Stromal cell of bone marrow (primary cell): ENCODE measurements around the gene SVBP.

Source experiments
- DNase-seq: peaks from one replicate; pipeline ENCODE4 v3.0.0-alpha.2; 2012; ENCODE audit warnings: low read depth

The SVBP gene

GRCh38 chr1:42765269-42765668 is 51.9 kb downstream of the SVBP start:
- DNase-seq = no peak

GRCh38 chr1:42762269-42762668 is 54.9 kb downstream of the SVBP start:
- no peak for DNase-seq

GRCh38 chr1:42761567-42761966 is 55.6 kb downstream of the SVBP start:
- no peak for DNase-seq

- no peak for DNase-seq
Measured at GRCh38 chr1:42759114-42759513, 58.1 kb downstream of the SVBP start.

- no peak for DNase-seq
Measured at GRCh38 chr1:42758641-42759040, 58.6 kb downstream of the SVBP start.

GRCh38 chr1:42757892-42758275 is 59.3 kb downstream of the SVBP start:
- no peak for DNase-seq
